Sigmoid colon (tissue), 7 donors: ENCODE data around the gene JMJD4. TPM values are rescaled to one million over a fixed set of nuclear protein-coding genes. Genes with fewer than 3 reads are reported as not detected.

Experiments used
- DNase-seq: peaks from one replicate; pipeline ENCODE4 v3.0.0-alpha.2; 2019
- H3K27ac ChIP-seq, 4 donors: fragments of 200-600 bp; sonication (generic); one replicate each; pipeline ENCODE4 v1.5.1; 2016 to 2019; ENCODE audit warnings: mild to moderate bottlenecking in 1 of 4
- H3K27me3 ChIP-seq, 3 donors: fragments of 200-600 bp; sonication (generic); one replicate each; pipeline ENCODE4 v1.5.1; 2019; ENCODE audit warnings: mild to moderate bottlenecking in 1 of 3
- H3K36me3 ChIP-seq, 4 donors: fragments of 200-600 bp; sonication (generic); one replicate each; pipeline ENCODE4 v1.5.1; 2016 to 2019
- H3K4me1 ChIP-seq, 4 donors: fragments of 200-600 bp; sonication (generic); one replicate each; pipeline ENCODE4 v1.5.1; 2017 to 2019
- H3K4me3 ChIP-seq, 4 donors: fragments of 200-600 bp; sonication (generic); one replicate each; pipeline ENCODE4 v1.5.1; 2017 to 2019; ENCODE audit warnings: mild to moderate bottlenecking in 2 of 4, moderate library complexity in 1 of 4
- H3K9me3 ChIP-seq, 4 donors: fragments of 200-600 bp in 3 of 4; sonication (generic) in 3 of 4; one replicate each; pipeline versions ENCODE4 v1.5.1 to v1.6.1; 2013 to 2019
- EP300 ChIP-seq, 4 donors: sonication (generic); formaldehyde crosslinking; IDR thresholded peaks; one replicate each; pipeline ENCODE4 v1.6.1; 2017; ENCODE audit warnings: antibody characterized with exemption in 4 of 4
- POLR2A ChIP-seq, 2 donors: fragments of 450-650 bp; IDR thresholded peaks; one replicate each; pipeline ENCODE4 v1.6.1; 2016; ENCODE audit warnings: antibody characterized with exemption in 2 of 2, mild to moderate bottlenecking in 2 of 2, moderate library complexity in 2 of 2
- POLR2AphosphoS5 ChIP-seq, 4 donors: sonication (generic); formaldehyde crosslinking; IDR thresholded peaks; one replicate each; pipeline ENCODE4 v1.6.1; 2017; ENCODE audit warnings: antibody characterized with exemption in 4 of 4
- WGBS, 2 donors: extraction: QIAGEN DNeasy Blood & Tissue Kit; methylation state at CpG; one replicate each; pipeline ENCODE4 v1.1.7; 2013; 5-methylcytosine and 5-hydroxymethylcytosine counted together
- intact Hi-C: fragments of 100-400 bp; cut with DNase I; formaldehyde crosslinking; loops from one replicate; pipeline ENCODE4 v1.15.1; 2023
- polyA plus RNA-seq, 3 donors: library from polyadenylated mRNA; stranded (reverse); fragments of 200-250 nt; gene quantifications; one replicate each; pipeline ENCODE4 v1.2.3, GENCODE V29; 2013
- total RNA-seq, 4 donors: library from RNA; depleted of rRNA; stranded (reverse); fragments of >200 nt; gene quantifications; one replicate each; pipeline ENCODE4 v1.1.0, GENCODE V29; 2016
- TF ChIP-seq, protein P1 (sequence below), 4 experiments: fragments of 450-650 bp in 3 of 4; fragments of 200-600 bp in 1 of 4; IDR thresholded peaks; one replicate each; pipeline ENCODE4 v1.5.1; 2016 to 2019; ENCODE audit warnings: antibody characterized with exemption in 4 of 4, mild to moderate bottlenecking in 3 of 4, moderate library complexity in 2 of 4
- donor health status: healthy with polysubstance abuse.
- donor health status: Bipolar disorder and iron deficiency.
- donor health status: healthy.

JMJD4 gene
- total and polyA plus RNA-seq, 7 donors: 7.8 to 20.5 (median 13.8) TPM

DNA sequence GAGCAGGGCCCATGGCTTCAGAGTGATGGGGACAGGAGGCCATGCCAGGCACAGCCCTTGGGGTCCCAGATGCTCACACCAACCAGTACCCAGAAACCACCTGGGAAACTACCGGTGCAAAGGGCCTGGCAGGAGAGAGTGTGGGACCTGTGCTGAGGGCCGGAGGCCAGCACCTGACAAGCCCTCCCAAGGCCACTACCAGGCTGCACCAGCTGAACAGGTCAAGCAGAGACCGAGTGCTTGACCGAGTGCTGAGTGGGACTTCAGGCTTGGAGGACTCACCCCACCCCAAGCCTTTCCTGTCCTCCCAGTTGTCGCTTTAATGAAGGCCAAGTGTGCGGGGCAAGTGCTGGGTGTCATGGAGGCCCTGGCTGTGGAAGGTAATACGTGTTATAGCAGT, 36.7 kb upstream of the JMJD4 start:
- H3K27ac ChIP-seq: no peak overlapping the region
- peaks cover 12 to 31% (median 14%) of the 10 kb centered on the region in 4 donors for H3K36me3 ChIP-seq
- TF ChIP-seq POLR2AphosphoS5 (IDR thresholded peaks at IDR 0.05) (no peak), EP300 (IDR thresholded peaks at IDR 0.05) (no peak), POLR2A (IDR thresholded peaks at IDR 0.05) (no peak)
- TF ChIP-seq, protein P1, sequence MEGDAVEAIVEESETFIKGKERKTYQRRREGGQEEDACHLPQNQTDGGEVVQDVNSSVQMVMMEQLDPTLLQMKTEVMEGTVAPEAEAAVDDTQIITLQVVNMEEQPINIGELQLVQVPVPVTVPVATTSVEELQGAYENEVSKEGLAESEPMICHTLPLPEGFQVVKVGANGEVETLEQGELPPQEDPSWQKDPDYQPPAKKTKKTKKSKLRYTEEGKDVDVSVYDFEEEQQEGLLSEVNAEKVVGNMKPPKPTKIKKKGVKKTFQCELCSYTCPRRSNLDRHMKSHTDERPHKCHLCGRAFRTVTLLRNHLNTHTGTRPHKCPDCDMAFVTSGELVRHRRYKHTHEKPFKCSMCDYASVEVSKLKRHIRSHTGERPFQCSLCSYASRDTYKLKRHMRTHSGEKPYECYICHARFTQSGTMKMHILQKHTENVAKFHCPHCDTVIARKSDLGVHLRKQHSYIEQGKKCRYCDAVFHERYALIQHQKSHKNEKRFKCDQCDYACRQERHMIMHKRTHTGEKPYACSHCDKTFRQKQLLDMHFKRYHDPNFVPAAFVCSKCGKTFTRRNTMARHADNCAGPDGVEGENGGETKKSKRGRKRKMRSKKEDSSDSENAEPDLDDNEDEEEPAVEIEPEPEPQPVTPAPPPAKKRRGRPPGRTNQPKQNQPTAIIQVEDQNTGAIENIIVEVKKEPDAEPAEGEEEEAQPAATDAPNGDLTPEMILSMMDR (IDR thresholded peaks at IDR 0.05): no peak
- no peak for DNase-seq
- no peaks in the 10 kb centered on the region for H3K27me3 ChIP-seq
- intact Hi-C loops: no loop called here
- WGBS, 2 donors: 97 to 98% methylated on average over 7 of the region's 7 CpGs
- H3K4me1 ChIP-seq: peaks cover 0 to 30% (median 24%) of the 10 kb centered on the region in 4 donors
- H3K4me3 ChIP-seq: no peak overlapping the region
- H3K9me3 ChIP-seq: no peaks in the 10 kb centered on the region

GRCh38 chr1:227771326-227771725, 36.2 kb upstream of the JMJD4 start:
- intact Hi-C loops: no loop called here
- H3K4me1 ChIP-seq: peaks cover 0 to 26% (median 22%) of the 10 kb centered on the region in 4 donors
- 94 to 96% methylated on average over 8 of the region's 8 CpGs for WGBS, 2 donors
- peaks cover 12 to 34% (median 14%) of the 10 kb centered on the region in 4 donors for H3K36me3 ChIP-seq
- H3K27ac ChIP-seq: no peak overlapping the region
- DNase-seq: no peak
- H3K4me3 ChIP-seq: no peak overlapping the region
- H3K9me3 ChIP-seq: no peaks in the 10 kb centered on the region
- TF ChIP-seq POLR2A (IDR thresholded peaks at IDR 0.05): no peak
- no peaks in the 10 kb centered on the region for H3K27me3 ChIP-seq

GRCh38 chr1:227770812-227771211, 35.7 kb upstream of the JMJD4 start:
- intact Hi-C loops: no loop called here
- Histone ChIP-seq H3K4me3 (no peak overlapping the region), H3K36me3 (peaks cover 12 to 34% (median 14%) of the 10 kb centered on the region in 4 donors), H3K4me1 (peaks cover 0 to 21% (median 17%) of the 10 kb centered on the region in 4 donors), H3K27me3 (no peaks in the 10 kb centered on the region), H3K9me3 (no peaks in the 10 kb centered on the region), H3K27ac (no peak overlapping the region)
- 97% methylated on average over 13 of the region's 13 CpGs for WGBS, 2 donors
- no peak for TF ChIP-seq EP300 (IDR thresholded peaks at IDR 0.05)
- no peak for TF ChIP-seq POLR2A (IDR thresholded peaks at IDR 0.05)
- TF ChIP-seq POLR2AphosphoS5 (IDR thresholded peaks at IDR 0.05): no peak
- TF ChIP-seq, protein P1 (IDR thresholded peaks at IDR 0.05): no peak
- no peak for DNase-seq

DNA sequence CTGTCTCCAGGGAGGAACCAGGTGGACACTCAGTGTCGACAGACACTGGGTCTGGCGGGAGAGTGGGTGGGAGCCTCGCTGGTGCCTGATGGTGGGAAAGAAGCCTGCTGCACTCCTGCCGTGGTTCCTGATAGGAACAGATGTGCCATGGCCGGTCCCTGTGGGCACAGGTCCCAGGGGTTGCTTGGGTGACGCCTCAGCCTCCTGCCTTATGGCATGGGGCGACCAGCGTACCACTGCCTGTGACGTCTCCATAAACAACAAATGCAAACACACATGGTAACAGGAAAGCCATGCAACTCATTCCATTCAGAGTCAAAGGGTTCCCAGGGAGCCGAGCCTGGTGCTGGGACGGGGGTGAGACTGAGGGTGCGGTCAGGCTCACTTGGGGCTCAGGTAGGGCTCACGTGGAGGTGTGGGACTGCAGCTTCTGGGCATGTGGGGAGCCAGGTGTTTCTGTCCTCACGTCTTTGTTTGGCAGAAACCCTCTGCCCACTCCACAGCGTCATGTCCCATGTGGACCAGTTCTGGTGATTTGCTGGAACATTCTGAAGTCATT, 34.9 kb upstream of the JMJD4 start:
- Histone ChIP-seq H3K9me3 (no peaks in the 10 kb centered on the region), H3K27ac (no peak overlapping the region), H3K36me3 (peaks cover 12 to 34% (median 14%) of the 10 kb centered on the region in 4 donors), H3K4me3 (no peak overlapping the region), H3K27me3 (no peaks in the 10 kb centered on the region), H3K4me1 (peaks cover 0 to 13% (median 9%) of the 10 kb centered on the region in 4 donors)
- TF ChIP-seq POLR2AphosphoS5 (IDR thresholded peaks at IDR 0.05) (no peak), POLR2A (IDR thresholded peaks at IDR 0.05) (no peak), EP300 (IDR thresholded peaks at IDR 0.05) (no peak)
- TF ChIP-seq, protein P1 (IDR thresholded peaks at IDR 0.05): no peak
- DNase-seq: no peak
- intact Hi-C loops: no loop called here
- 94 to 95% methylated on average over 15 of the region's 15 CpGs for WGBS, 2 donors

DNA sequence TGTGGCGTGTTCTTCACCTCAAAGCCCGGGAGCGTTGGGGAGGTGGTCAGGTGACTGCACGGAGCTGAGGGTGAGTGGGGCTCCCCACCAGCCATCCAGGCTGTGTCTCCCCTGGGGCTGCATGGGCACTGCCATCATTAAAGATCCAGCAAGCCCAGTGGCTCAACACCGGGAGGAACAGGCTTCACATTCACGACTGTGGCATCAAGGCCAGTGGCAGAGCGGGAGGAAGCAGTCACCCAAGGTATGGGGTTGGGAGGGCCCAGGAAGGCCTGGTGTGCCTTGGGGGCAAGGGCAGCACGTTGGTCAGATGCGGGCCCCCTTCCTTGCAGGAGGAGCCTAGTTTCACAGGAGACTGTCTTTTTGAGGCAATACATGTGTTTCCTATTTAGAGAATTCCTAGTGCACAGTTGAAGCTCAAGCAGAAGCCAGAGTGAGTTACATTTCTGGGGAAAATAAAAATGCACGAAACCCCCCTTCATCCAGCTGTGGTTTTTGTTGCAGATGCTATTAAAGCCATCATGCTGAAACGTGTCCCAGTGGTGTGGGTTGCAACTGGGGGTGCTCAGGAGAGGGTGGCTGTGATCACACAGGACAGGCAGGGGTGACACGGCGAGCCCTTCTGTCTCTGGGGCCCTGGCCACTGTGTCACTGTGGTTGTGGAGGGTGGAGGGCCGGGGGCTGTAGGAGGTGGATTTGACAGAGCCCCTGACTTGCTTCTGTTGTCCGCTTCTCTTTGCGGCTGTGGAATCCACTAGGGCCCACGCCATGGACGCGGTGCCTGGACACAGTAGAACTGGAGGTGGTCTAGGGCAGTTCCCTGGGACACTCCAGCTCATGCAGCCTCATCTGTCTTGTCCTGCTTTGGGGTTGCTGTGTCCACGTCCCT, 34.2 kb upstream of the JMJD4 start:
- Histone ChIP-seq H3K27me3 (no peaks in the 10 kb centered on the region), H3K4me3 (no peak overlapping the region), H3K36me3 (peaks cover 12 to 34% (median 14%) of the 10 kb centered on the region in 4 donors), H3K4me1 (peaks cover 0 to 10% (median 2%) of the 10 kb centered on the region in 4 donors), H3K27ac (no peak overlapping the region), H3K9me3 (no peaks in the 10 kb centered on the region)
- no peak for DNase-seq
- intact Hi-C loops: no loop called here
- 95% methylated on average over 20 of the region's 20 CpGs for WGBS, 2 donors
- TF ChIP-seq EP300 (IDR thresholded peaks at IDR 0.05) (no peak), POLR2AphosphoS5 (IDR thresholded peaks at IDR 0.05) (no peak), POLR2A (IDR thresholded peaks at IDR 0.05) (no peak)
- TF ChIP-seq, protein P1 (IDR thresholded peaks at IDR 0.05): no peak
